OCI-LY1 (cell line): ENCODE data around the gene GRID2.

Source experiments
- H2AFZ ChIP-seq: fragments of 200-600 bp; sonication (generic), shearing (Covaris generic); 2 replicates; pipeline ENCODE4 v1.6.0; 2014; ENCODE audit warnings: antibody characterized with exemption, mild to moderate bottlenecking, low read length
- H3F3A ChIP-seq: fragments of 200-600 bp; sonication (generic), shearing (Covaris generic); 2 replicates; pipeline ENCODE4 v1.6.0; 2014; ENCODE audit warnings: mild to moderate bottlenecking, antibody characterized with exemption, low read length, moderate library complexity; ENCODE audit not compliant: insufficient read depth
- H3K27ac ChIP-seq: fragments of 200-600 bp; sonication (generic); 2 replicates; pipeline ENCODE4 v1.5.1; 2014; ENCODE audit warnings: low read length, mixed run types, mild to moderate bottlenecking, low read depth; ENCODE audit not compliant: poor library complexity, severe bottlenecking
- H3K27me3 ChIP-seq: fragments of 200-600 bp; sonication (generic); 2 replicates; pipeline ENCODE4 v1.6.0; 2014; ENCODE audit warnings: antibody characterized with exemption, mild to moderate bottlenecking, low read length, moderate library complexity; ENCODE audit not compliant: insufficient read depth
- H3K36me3 ChIP-seq: fragments of 200-600 bp; sonication (generic); 2 replicates; pipeline ENCODE4 v1.6.1; 2014; ENCODE audit warnings: mild to moderate bottlenecking, antibody characterized with exemption, low read length, moderate library complexity, mixed read lengths; ENCODE audit not compliant: insufficient read depth
- H3K4me1 ChIP-seq: fragments of 200-600 bp; sonication (generic); 2 replicates; pipeline ENCODE4 v1.5.1; 2014; ENCODE audit warnings: mild to moderate bottlenecking, low read length, moderate library complexity; ENCODE audit not compliant: insufficient read depth, severe bottlenecking
- H3K4me2 ChIP-seq: fragments of 200-600 bp; sonication (generic), shearing (Covaris generic); 2 replicates; pipeline ENCODE4 v1.6.1; 2014; ENCODE audit warnings: low read length
- H3K4me3 ChIP-seq: fragments of 200-600 bp; sonication (generic); 2 replicates; pipeline ENCODE4 v1.5.1; 2014; ENCODE audit warnings: low read length, low read depth, mild to moderate bottlenecking, mixed read lengths; ENCODE audit not compliant: poor library complexity, severe bottlenecking
- H3K79me2 ChIP-seq: fragments of 200-600 bp; shearing (Covaris generic); 2 replicates; pipeline ENCODE4 v1.6.1; 2016; ENCODE audit warnings: mixed run types, low read length, mixed read lengths; ENCODE audit not compliant: insufficient read depth
- H3K9ac ChIP-seq: fragments of 200-600 bp; sonication (generic), shearing (Covaris generic); 2 replicates; pipeline ENCODE4 v1.6.1; 2014; ENCODE audit warnings: mild to moderate bottlenecking, low read length, mixed read lengths
- H3K9me2 ChIP-seq: fragments of 200-600 bp; sonication (generic), shearing (Covaris generic); 2 replicates; pipeline ENCODE4 v1.6.1; 2014; ENCODE audit warnings: low read depth, mild to moderate bottlenecking, low read length, mixed read lengths
- H3K9me3 ChIP-seq: fragments of 200-600 bp; shearing (Covaris generic); 2 replicates; pipeline ENCODE4 v1.6.1; 2014; ENCODE audit warnings: low read length, mixed read lengths
- H4K20me1 ChIP-seq: fragments of 200-600 bp; sonication (generic), shearing (Covaris generic); 2 replicates; pipeline ENCODE4 v1.6.0; 2016; ENCODE audit warnings: mild to moderate bottlenecking, low read length; ENCODE audit not compliant: insufficient read depth
- EZH2 ChIP-seq: fragments of 200-600 bp; sonication (generic), shearing (Covaris generic); IDR thresholded peaks from 2 replicates; pipeline ENCODE4 v1.8.0; 2017; ENCODE audit warnings: borderline replicate concordance, mixed run types, mild to moderate bottlenecking, antibody characterized with exemption, low read length, moderate library complexity, mixed read lengths
- TF ChIP-seq, protein P1 (sequence below): fragments of 200-600 bp; sonication (generic), shearing (Covaris generic); IDR thresholded peaks from 2 replicates; pipeline ENCODE4 v1.5.1; 2017; ENCODE audit warnings: mild to moderate bottlenecking, antibody characterized with exemption, low read length, moderate library complexity, mixed read lengths

Gene GRID2

DNA sequence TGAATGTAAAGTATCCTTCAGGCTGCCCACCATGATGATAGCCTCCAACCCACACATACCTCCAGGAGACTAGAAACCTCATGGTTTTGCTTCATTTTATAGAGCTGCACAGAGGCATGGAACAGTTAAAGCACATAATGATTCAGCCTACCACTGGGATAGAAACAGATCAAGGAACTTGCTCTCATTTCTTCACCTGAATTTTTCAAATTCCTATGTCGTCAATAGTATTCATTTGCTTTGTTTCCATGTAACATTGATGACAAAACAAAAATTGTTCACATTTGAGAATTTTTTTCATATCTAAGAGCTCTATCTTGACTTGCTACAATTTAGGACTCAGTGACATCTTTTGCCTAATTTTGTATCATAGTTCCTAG is 1473.3 kb downstream of the GRID2 start:
- H3K4me2 ChIP-seq, result no peak overlapping the region
- TF ChIP-seq, protein P1, sequence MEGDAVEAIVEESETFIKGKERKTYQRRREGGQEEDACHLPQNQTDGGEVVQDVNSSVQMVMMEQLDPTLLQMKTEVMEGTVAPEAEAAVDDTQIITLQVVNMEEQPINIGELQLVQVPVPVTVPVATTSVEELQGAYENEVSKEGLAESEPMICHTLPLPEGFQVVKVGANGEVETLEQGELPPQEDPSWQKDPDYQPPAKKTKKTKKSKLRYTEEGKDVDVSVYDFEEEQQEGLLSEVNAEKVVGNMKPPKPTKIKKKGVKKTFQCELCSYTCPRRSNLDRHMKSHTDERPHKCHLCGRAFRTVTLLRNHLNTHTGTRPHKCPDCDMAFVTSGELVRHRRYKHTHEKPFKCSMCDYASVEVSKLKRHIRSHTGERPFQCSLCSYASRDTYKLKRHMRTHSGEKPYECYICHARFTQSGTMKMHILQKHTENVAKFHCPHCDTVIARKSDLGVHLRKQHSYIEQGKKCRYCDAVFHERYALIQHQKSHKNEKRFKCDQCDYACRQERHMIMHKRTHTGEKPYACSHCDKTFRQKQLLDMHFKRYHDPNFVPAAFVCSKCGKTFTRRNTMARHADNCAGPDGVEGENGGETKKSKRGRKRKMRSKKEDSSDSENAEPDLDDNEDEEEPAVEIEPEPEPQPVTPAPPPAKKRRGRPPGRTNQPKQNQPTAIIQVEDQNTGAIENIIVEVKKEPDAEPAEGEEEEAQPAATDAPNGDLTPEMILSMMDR, result no peak
- no peak for TF ChIP-seq EZH2
- H3K36me3 ChIP-seq, result no peaks in the 10 kb centered on the region
- H3K4me1 ChIP-seq, result no peaks in the 10 kb centered on the region
- H3K9ac ChIP-seq, result no peak overlapping the region
- H4K20me1 ChIP-seq, result no peaks in the 10 kb centered on the region
- H3F3A ChIP-seq, result no peaks in the 10 kb centered on the region
- no peak overlapping the region for H3K4me3 ChIP-seq
- no peak overlapping the region for H2AFZ ChIP-seq
- no peak overlapping the region for H3K27ac ChIP-seq
- H3K27me3 ChIP-seq, result no peaks in the 10 kb centered on the region; the same call in 1 of the 2 replicates
- no peaks in the 10 kb centered on the region for H3K79me2 ChIP-seq
- no peaks in the 10 kb centered on the region for H3K9me2 ChIP-seq
- no peaks in the 10 kb centered on the region for H3K9me3 ChIP-seq

DNA sequence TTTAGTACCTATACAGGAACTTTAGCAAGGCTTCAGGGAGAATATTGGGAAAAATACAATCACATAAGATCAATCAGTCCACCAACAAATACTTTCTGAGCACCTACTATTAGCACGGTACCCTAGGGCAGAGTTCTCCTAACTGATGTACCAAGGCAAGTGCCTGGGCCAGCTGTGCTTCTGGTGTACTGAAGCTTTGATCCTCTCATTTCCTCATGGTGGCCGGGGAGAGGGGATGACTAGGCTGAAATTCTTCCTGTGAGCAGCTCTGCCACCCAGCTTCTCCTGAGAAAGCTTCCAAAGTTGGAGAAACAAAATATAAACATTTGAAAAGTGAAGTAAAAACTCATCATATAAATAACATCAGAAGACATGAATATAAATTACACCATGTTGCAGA is 1475.5 kb downstream of the GRID2 start:
- no peak for TF ChIP-seq EZH2
- TF ChIP-seq, protein P1, result no peak
- no peaks in the 10 kb centered on the region for H4K20me1 ChIP-seq
- H3K4me1 ChIP-seq, result no peaks in the 10 kb centered on the region

DNA sequence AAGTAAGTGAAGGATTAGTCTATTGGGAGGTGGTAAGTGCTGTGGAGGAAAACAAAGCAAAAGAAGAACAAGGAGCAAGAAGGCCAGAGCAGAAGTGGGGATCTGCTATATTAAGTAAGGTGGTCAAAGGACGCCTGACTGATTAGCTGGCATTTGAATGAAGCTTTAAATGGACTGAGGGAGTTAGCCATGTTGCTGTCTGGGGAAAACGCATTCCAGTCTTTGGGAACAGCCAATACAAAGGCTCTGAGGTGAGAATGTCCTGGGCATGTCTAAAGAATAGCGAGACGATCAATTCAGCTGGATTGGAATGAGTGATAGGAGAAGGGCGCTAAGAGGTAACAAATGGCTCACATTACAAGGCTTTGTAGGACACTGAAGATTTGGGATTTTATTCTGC is 1476.3 kb downstream of the GRID2 start:
- H3K36me3 ChIP-seq, result no peaks in the 10 kb centered on the region
- no peaks in the 10 kb centered on the region for H4K20me1 ChIP-seq
- H3K9ac ChIP-seq, result no peak overlapping the region
- no peak overlapping the region for H3K27ac ChIP-seq
- no peaks in the 10 kb centered on the region for H3K9me3 ChIP-seq
- H3K27me3 ChIP-seq, result no peaks in the 10 kb centered on the region; the same call in 1 of the 2 replicates
- no peak overlapping the region for H2AFZ ChIP-seq
- no peaks in the 10 kb centered on the region for H3K79me2 ChIP-seq
- no peak overlapping the region for H3K4me3 ChIP-seq
- H3K9me2 ChIP-seq, result no peaks in the 10 kb centered on the region
- H3F3A ChIP-seq, result no peaks in the 10 kb centered on the region
- H3K4me2 ChIP-seq, result no peak overlapping the region
- H3K4me1 ChIP-seq, result no peaks in the 10 kb centered on the region
- TF ChIP-seq EZH2, result no peak
- TF ChIP-seq, protein P1, result no peak

More for the DNA sequence above, 1475.5 kb downstream of the GRID2 start:
- H2AFZ ChIP-seq, result no peak overlapping the region
- H3K9ac ChIP-seq, result no peak overlapping the region
- H3K27me3 ChIP-seq, result no peaks in the 10 kb centered on the region; the same call in 1 of the 2 replicates
- no peaks in the 10 kb centered on the region for H3F3A ChIP-seq
- H3K9me3 ChIP-seq, result no peaks in the 10 kb centered on the region
- no peak overlapping the region for H3K4me2 ChIP-seq
- no peaks in the 10 kb centered on the region for H3K79me2 ChIP-seq
- no peaks in the 10 kb centered on the region for H3K9me2 ChIP-seq
- H3K27ac ChIP-seq, result no peak overlapping the region
- no peaks in the 10 kb centered on the region for H3K36me3 ChIP-seq
- H3K4me3 ChIP-seq, result no peak overlapping the region
